Stomach (tissue), 9 donors: ENCODE results near the gene JUNB. TPM values are rescaled to one million over a fixed set of nuclear protein-coding genes. Genes with fewer than 3 reads are reported as not detected.

Source experiments
- DNase-seq, 2 donors: peaks; one replicate each; pipeline versions ENCODE4 v3.0.0 to v3.0.0-alpha.2; 2013 to 2019
- H3K27ac ChIP-seq, 5 donors: fragments of 200-600 bp in 4 of 5; sonication (generic) in 4 of 5; one replicate each; pipeline ENCODE4 v1.5.1; 2013 to 2019; ENCODE audit warnings: mild to moderate bottlenecking in 1 of 5, moderate library complexity in 1 of 5
- H3K27me3 ChIP-seq, 3 donors: fragments of 200-600 bp; sonication (generic); one replicate each; pipeline ENCODE4 v1.5.1; 2017 to 2019; ENCODE audit warnings: mixed run types in 1 of 3
- H3K36me3 ChIP-seq, 4 donors: fragments of 200-600 bp; sonication (generic); 1 replicate in 3 of 4; 2 replicates in 1 of 4; pipeline ENCODE4 v1.5.1; 2016 to 2019
- H3K4me1 ChIP-seq, 4 donors: fragments of 200-600 bp; sonication (generic); one replicate each; pipeline ENCODE4 v1.5.1; 2016 to 2019
- H3K4me3 ChIP-seq, 4 donors: fragments of 200-600 bp; sonication (generic) in 3 of 4; one replicate each; pipeline ENCODE4 v1.5.1; 2016 to 2019; ENCODE audit warnings: mild to moderate bottlenecking in 1 of 4
- H3K9me3 ChIP-seq, 4 donors: fragments of 200-600 bp; sonication (generic); one replicate each; pipeline ENCODE4 v1.5.1; 2016 to 2019
- EP300 ChIP-seq: sonication (generic); formaldehyde crosslinking; IDR thresholded peaks from one replicate; pipeline ENCODE4 v1.6.1; 2017; ENCODE audit warnings: antibody characterized with exemption
- POLR2A ChIP-seq, 4 donors: fragments of 450-650 bp; IDR thresholded peaks; one replicate each; pipeline ENCODE4 v1.6.1; 2016; ENCODE audit warnings: antibody characterized with exemption in 4 of 4, control low read depth in 2 of 4, mild to moderate bottlenecking in 1 of 4, moderate library complexity in 1 of 4
- POLR2AphosphoS5 ChIP-seq, 3 donors: sonication (generic); formaldehyde crosslinking; IDR thresholded peaks; one replicate each; pipeline ENCODE4 v1.6.1; 2016; ENCODE audit warnings: antibody characterized with exemption in 3 of 3
- WGBS, 5 donors: extraction: QIAGEN DNeasy Blood & Tissue Kit in 3 of 5; methylation state at CpG; one replicate each; pipeline versions ENCODE4 v1.1.5 to v1.1.7; 2013 to 2018; 5-methylcytosine and 5-hydroxymethylcytosine counted together
- intact Hi-C: fragments of 100-400 bp; cut with DNase I; formaldehyde crosslinking; loops from one replicate; pipeline ENCODE4 v1.15.1; 2023; ENCODE audit warnings: low total_unique reads
- polyA plus RNA-seq, 3 donors: library from polyadenylated mRNA; stranded (reverse); fragments of 200-250 nt; gene quantifications; one replicate each; pipeline ENCODE4 v1.2.3, GENCODE V29; 2013
- total RNA-seq, 5 donors: library from RNA; depleted of rRNA; stranded (reverse); fragments of >200 nt; gene quantifications; one replicate each; pipeline versions ENCODE4 v1.1.0 to v1.2.3, GENCODE V29; 2014 to 2016
- TF ChIP-seq, protein P1 (sequence below), 7 experiments: fragments of 450-650 bp in 4 of 7; fragments of 200-600 bp in 3 of 7; sonication (generic) in 3 of 7; IDR thresholded peaks; one replicate each; pipeline ENCODE4 v1.5.1; 2016 to 2019; ENCODE audit warnings: antibody characterized with exemption in 7 of 7, control low read depth in 2 of 7, mild to moderate bottlenecking in 1 of 7
- donor health status: healthy with polysubstance abuse.
- donor health status: Bipolar disorder and iron deficiency.
- donor health status: healthy.

JUNB gene
- total and polyA plus RNA-seq, 8 donors: 128 to 625 (median 205) TPM

DNA sequence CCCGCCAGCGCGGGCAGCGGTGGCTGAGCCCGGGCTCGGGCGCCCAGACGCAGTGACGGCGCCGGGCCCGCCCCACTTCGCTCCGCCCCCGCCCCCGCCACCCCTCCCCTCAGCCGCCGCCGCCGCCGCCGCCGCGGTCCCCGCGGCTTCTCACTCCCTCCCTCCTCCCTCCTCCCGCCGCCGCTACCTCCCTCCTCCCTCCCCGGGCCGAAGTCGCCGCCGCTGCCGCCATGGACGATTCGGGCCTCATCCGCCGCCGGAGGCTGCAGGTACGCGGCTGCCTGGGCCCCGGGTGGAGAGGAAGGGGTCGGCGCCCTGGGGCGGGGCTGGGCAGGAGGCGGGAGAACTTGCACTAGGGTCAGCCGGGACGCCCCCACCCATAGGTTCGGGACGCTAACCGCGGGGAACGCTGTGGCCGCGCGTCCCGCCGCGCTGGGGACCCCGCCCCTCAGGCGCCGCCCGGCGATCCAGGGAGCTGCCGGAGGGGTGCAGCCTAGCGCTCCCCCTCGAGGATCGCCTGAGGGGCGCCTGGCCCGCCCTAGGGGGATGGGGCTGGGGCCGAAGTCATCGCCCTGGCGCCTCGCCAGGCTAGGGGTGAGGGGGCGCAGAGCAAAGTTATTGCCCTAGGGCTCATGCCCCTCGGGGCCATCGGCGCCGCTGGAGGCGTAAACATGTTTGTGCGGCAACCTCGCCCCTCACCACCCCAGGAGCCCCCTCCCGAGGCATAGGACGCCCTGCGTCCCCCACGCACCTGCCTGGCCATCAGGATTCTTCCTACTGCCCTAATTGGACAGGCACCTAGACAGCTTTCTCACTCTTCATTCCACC is 42.7 kb downstream of the JUNB start:
- 1 to 4% (median 2%) methylated on average over 28 to 79 of the region's 87 CpGs for WGBS, 5 donors
- DNase-seq: peak; percentile 28 to 71

DNA sequence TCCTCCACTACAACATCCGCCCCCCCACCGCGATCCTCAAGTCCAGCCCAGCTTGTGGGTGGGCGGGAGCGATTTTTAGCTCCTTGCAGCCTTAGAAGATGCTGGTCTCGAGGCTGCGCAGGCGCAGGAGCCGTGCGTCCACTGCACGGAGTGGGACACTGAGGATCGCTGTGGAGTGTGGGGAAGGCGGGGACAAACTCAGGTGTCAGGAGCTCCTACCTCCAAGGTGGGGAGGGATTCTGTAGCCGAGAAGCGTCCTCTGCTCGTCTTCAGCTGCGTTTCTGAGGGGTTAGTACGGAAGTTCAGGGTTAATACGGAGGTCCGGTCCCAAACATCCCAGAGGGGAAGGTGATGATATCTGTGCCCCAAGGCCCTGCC is 43.3 kb downstream of the JUNB start, which contains the start of gene RTBDN:
Gene RTBDN, minus strand, starts transcription at position 14 of the 378 bp plus-strand sequence. CDS start 4,600 bp downstream, outside the sequence.
- Histone ChIP-seq H3K27ac (no peak within 1 kb of the TSS), H3K36me3 (no peaks in the 10 kb centered on the region), H3K4me3 (peak within 1 kb of the TSS; percentile 45 to 65 (median 48)), H3K27me3 (peaks cover 40 to 100% (median 94%) of the 10 kb centered on the region in 3 donors), H3K4me1 (peaks cover 24 to 55% (median 47%) of the 10 kb centered on the region in 4 donors), H3K9me3 (no peaks in the 10 kb centered on the region)
- intact Hi-C loops: no loop called here
- no peak for TF ChIP-seq POLR2A (IDR thresholded peaks at IDR 0.05)
- TF ChIP-seq EP300: no peak
- TF ChIP-seq, protein P1, sequence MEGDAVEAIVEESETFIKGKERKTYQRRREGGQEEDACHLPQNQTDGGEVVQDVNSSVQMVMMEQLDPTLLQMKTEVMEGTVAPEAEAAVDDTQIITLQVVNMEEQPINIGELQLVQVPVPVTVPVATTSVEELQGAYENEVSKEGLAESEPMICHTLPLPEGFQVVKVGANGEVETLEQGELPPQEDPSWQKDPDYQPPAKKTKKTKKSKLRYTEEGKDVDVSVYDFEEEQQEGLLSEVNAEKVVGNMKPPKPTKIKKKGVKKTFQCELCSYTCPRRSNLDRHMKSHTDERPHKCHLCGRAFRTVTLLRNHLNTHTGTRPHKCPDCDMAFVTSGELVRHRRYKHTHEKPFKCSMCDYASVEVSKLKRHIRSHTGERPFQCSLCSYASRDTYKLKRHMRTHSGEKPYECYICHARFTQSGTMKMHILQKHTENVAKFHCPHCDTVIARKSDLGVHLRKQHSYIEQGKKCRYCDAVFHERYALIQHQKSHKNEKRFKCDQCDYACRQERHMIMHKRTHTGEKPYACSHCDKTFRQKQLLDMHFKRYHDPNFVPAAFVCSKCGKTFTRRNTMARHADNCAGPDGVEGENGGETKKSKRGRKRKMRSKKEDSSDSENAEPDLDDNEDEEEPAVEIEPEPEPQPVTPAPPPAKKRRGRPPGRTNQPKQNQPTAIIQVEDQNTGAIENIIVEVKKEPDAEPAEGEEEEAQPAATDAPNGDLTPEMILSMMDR (IDR thresholded peaks at IDR 0.05): no peak
- TF ChIP-seq POLR2AphosphoS5 (IDR thresholded peaks at IDR 0.05): no peak
- WGBS, 5 donors: 4 to 14% (median 8%) methylated on average over 11 to 20 of the region's 20 CpGs
- peak in 1 of 2 donors; percentile 37 for DNase-seq

More for the DNA sequence above, 42.7 kb downstream of the JUNB start:
- Histone ChIP-seq H3K4me3 (peak overlapping the region; percentile 45 to 65 (median 48)), H3K27me3 (peaks cover 38 to 100% (median 94%) of the 10 kb centered on the region in 3 donors), H3K9me3 (no peaks in the 10 kb centered on the region), H3K27ac (no peak overlapping the region), H3K36me3 (no peaks in the 10 kb centered on the region), H3K4me1 (peaks cover 22 to 54% (median 46%) of the 10 kb centered on the region in 4 donors)
- TF ChIP-seq EP300 (no peak), POLR2AphosphoS5 (IDR thresholded peaks at IDR 0.05) (no peak), POLR2A (IDR thresholded peaks at IDR 0.05) (no peak)
- TF ChIP-seq, protein P1 (IDR thresholded peaks at IDR 0.05): no peak
- intact Hi-C loops: no loop called here

DNA sequence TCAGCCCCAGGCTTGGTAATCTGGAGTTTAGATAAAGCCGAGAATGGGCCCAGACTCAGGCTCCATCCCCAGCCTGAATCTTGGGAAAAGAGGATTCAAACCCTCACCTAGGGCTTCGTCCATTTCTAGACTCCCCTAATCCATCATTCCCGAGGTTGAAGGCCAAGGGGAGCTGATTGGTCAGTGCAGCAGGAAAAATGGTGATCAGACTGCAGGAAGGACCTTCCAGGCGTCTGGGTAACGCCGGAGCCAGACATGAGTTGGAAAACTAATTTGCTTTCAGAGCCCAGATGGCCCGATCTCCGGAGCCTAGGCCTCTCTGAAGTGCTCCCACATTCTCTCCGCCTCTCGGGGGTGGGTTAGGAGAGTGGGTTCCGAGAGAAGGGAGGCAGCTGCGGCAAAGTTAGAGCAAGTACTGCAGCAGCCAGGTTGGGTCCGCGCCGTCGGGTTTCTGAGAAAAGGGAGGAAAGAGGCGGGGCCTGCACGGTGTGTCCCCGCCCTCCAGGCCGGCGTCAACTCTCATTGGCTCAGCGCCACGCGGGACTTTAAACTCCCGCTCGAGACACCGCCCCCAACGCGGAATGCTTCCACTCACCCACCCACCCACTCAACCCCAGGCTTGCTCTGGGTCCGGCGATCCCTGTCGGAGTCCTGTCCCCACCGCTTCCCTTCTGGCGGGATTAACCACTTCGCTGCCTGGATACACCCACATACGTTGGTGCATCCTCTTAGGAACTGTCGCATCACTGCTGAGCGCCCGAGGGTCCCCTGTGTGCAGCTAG is 43.9 kb downstream of the JUNB start:
- TF ChIP-seq EP300: no peak
- TF ChIP-seq, protein P1 (IDR thresholded peaks at IDR 0.05): no peak
- no peak for TF ChIP-seq POLR2A (IDR thresholded peaks at IDR 0.05)
- no peak for TF ChIP-seq POLR2AphosphoS5 (IDR thresholded peaks at IDR 0.05)
- DNase-seq: peak; percentile 40 to 66
- Histone ChIP-seq H3K27ac (no peak overlapping the region), H3K9me3 (no peaks in the 10 kb centered on the region), H3K36me3 (no peaks in the 10 kb centered on the region), H3K4me3 (no peak overlapping the region), H3K27me3 (peaks cover 41 to 100% (median 94%) of the 10 kb centered on the region in 3 donors), H3K4me1 (peaks cover 24 to 55% (median 48%) of the 10 kb centered on the region in 4 donors)
- 7 to 9% (median 9%) methylated on average over 38 to 39 of the region's 39 CpGs for WGBS, 5 donors
- intact Hi-C loops: no loop called here

DNA sequence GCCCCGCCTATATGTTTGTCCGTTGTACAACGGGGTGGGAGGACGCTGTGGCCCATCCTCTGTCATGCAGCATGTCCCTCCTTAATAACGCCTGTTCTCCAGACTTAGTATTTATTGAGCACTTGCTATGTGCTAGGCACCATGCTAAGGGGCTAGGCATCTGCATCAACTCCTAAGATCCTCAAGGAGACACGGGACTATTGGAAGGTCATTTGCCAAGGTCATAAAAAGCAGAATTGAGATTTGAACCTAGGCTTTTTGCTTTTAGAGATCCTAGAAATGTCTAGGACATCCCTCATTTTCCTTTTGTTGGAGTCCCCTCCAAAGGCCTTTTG is 45.2 kb downstream of the JUNB start:
- H3K4me1 ChIP-seq: peaks cover 31 to 67% (median 59%) of the 10 kb centered on the region in 4 donors
- TF ChIP-seq EP300 (no peak), POLR2A (IDR thresholded peaks at IDR 0.05) (no peak), POLR2AphosphoS5 (IDR thresholded peaks at IDR 0.05) (no peak)
- TF ChIP-seq, protein P1 (IDR thresholded peaks at IDR 0.05): no peak
- H3K36me3 ChIP-seq: no peaks in the 10 kb centered on the region
- H3K27me3 ChIP-seq: peaks cover 42 to 100% (median 99%) of the 10 kb centered on the region in 3 donors
- intact Hi-C loops: no loop called here
- no peak overlapping the region for H3K27ac ChIP-seq
- no peak for DNase-seq
- no peak overlapping the region for H3K4me3 ChIP-seq
- H3K9me3 ChIP-seq: no peaks in the 10 kb centered on the region
- 4 to 6% (median 5%) methylated on average over 5 to 6 of the region's 6 CpGs for WGBS, 5 donors
